Caco-2 (cell line): Measurements from ENCODE around the gene FEV. TPM values are rescaled to one million over a fixed set of nuclear protein-coding genes. Genes with fewer than 3 reads are reported as not detected.

ENCODE experiments used
- BruUV-seq: library from RNA; stranded (reverse); fragments of 400-500 nt; replicated peaks from 2 replicates; lab custom pipeline; 2021; lab: Mats Ljungman, UMichigan
- CTCF ChIA-PET: fragments of 300-600 bp; sonication (Branson Sonifier 250); formaldehyde crosslinking; loops from one replicate; lab custom pipeline; 2022; ENCODE audit warnings: antibody characterized with exemption; lab: Charles Lee
- POLR2A ChIA-PET: fragments of 300-600 bp; sonication (Branson Sonifier 250); formaldehyde crosslinking; loops from one replicate; lab custom pipeline; 2022; ENCODE audit warnings: antibody characterized with exemption; lab: Charles Lee
- DNase-seq, 2 experiments: peaks; one replicate each; pipeline versions ENCODE4 v3.0.0 to v3.0.0-alpha.2; 2020 to 2022
- H3K27me3 ChIP-seq: replicated peaks from 2 replicates; pipeline ENCODE4 v1.6.0; 2011; ENCODE audit warnings: low read length; ENCODE audit not compliant: control insufficient read depth, insufficient read depth
- H3K36me3 ChIP-seq: 2 replicates; pipeline ENCODE4 v1.5.1; 2011; ENCODE audit warnings: low read length; ENCODE audit not compliant: control insufficient read depth, insufficient read depth
- H3K4me1 ChIP-seq: fragments of 250-450 bp; sonication (Bioruptor Pico); 2 replicates; pipeline ENCODE4 v1.5.1; 2020; ENCODE audit warnings: mild to moderate bottlenecking
- H3K4me3 ChIP-seq: 2 replicates; pipeline ENCODE4 v1.5.1; 2011; ENCODE audit warnings: low read depth, mild to moderate bottlenecking, control low read depth, low read length
- H3K9me3 ChIP-seq: fragments of 250-450 bp; sonication (Bioruptor Pico); 2 replicates; pipeline ENCODE4 v1.5.1; 2020; ENCODE audit warnings: mild to moderate bottlenecking, moderate library complexity
- H3K27ac Mint-ChIP-seq: one replicate; pipeline ENCODE4 v1.8.0; 2022; ENCODE audit warnings: mixed read lengths; ENCODE audit not compliant: unreplicated experiment
- H3K27me3 Mint-ChIP-seq: one replicate; pipeline ENCODE4 v1.8.0; 2022; ENCODE audit warnings: mixed read lengths; ENCODE audit not compliant: insufficient read depth, unreplicated experiment
- H3K36me3 Mint-ChIP-seq: one replicate; pipeline ENCODE4 v1.8.0; 2022; ENCODE audit warnings: mild to moderate bottlenecking, mixed read lengths; ENCODE audit not compliant: insufficient read depth, unreplicated experiment
- H3K4me1 Mint-ChIP-seq: one replicate; pipeline ENCODE4 v1.8.0; 2022; ENCODE audit warnings: low read depth, mixed read lengths; ENCODE audit not compliant: unreplicated experiment
- H3K4me3 Mint-ChIP-seq: one replicate; pipeline ENCODE4 v1.8.0; 2022; ENCODE audit warnings: mild to moderate bottlenecking, moderate library complexity, mixed read lengths; ENCODE audit not compliant: unreplicated experiment
- H3K9me3 Mint-ChIP-seq: one replicate; pipeline ENCODE4 v1.8.0; 2022; ENCODE audit warnings: mixed read lengths; ENCODE audit not compliant: unreplicated experiment
- intact Hi-C: fragments of 100-400 bp; cut with micrococcal nuclease; formaldehyde crosslinking; loops from one replicate; pipeline ENCODE4 v1.10.0; 2022; ENCODE audit not compliant: unreplicated experiment
- total RNA-seq: library from RNA; stranded (reverse); gene quantifications from 2 replicates; pipeline ENCODE4 v1.2.3, GENCODE V29; 2022
- TF ChIP-seq, protein P1 (sequence below), 2 experiments: fragments of 200-600 bp in 1 of 2; IDR thresholded peaks; 1 replicate in 1 of 2; 2 replicates in 1 of 2; pipeline versions ENCODE4 v1.5.1 to v1.8.0; 2011 to 2022; ENCODE audit warnings: antibody characterized with exemption in 1 of 2, control low read depth in 1 of 2, inconsistent platforms in 1 of 2, low read depth in 1 of 2, low read length in 1 of 2, mild to moderate bottlenecking in 1 of 2, moderate library complexity in 1 of 2; ENCODE audit not compliant: insufficient read depth in 1 of 2, severe bottlenecking in 1 of 2, unreplicated experiment in 1 of 2

FEV gene
- total RNA-seq, 1 experiment from 2014 or later = not detected

DNA sequence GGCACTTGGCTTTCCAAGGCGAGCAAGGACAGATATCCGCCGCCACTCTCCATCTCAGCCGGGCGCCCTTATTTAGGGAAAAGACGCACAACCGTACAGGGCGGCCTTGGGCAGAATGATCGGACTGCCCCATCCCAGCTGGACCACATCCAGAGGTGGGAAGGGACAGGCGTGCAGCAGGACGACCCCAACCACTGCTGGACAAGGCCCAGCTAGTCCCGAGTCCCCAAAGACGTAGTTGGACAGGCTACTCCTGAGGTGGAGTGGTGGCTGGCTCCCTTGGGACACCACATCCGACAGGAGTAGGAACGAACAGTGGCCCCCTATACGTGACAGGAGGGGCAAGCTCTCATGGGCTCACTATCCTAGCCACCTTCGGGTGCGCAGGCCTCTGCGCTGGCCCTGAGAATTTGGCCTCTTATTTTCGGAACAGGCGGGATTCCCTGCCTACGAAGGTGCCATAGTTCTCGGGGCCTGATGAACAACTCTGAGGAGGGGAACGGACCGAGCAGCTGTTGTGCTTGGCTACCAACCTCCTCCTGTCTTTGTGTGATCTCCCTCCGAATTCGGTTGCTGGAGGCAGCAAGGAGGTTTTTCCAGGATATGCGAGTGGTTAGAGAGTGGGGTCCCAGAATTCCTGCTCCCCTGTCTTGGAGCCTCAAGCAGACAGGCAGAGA lies 2.3 kb downstream of the FEV start:
- peaks cover 11% of the 10 kb centered on the region for H3K27me3 ChIP-seq
- peaks cover 14% of the 10 kb centered on the region for H3K4me1 ChIP-seq
- POLR2A ChIA-PET = no interaction called here
- Mint-ChIP-seq H3K9me3 (no peaks in the 10 kb centered on the region), H3K4me1 (peaks cover 6% of the 10 kb centered on the region), H3K4me3 (no peak overlapping the region), H3K27ac (no peak overlapping the region), H3K27me3 (peaks cover 36% of the 10 kb centered on the region), H3K36me3 (no peaks in the 10 kb centered on the region)
- no peaks in the 10 kb centered on the region for H3K9me3 ChIP-seq
- no peak overlapping the region for H3K4me3 ChIP-seq
- CTCF ChIA-PET = interaction anchor here (0.9 kb wide), 1 partner anchor 135 kb away, joined by 3 read pairs; no protein-coding TSS in a partner anchor
- intact Hi-C loops = loop anchor here (5.0 kb wide), 1 partner anchor 45 kb away; no protein-coding TSS in a partner anchor
- DNase-seq = peak in 1 of 2 experiments; percentile 27
- no TSS peak for BruUV-seq
- no peaks in the 10 kb centered on the region for H3K36me3 ChIP-seq
- TF ChIP-seq, protein P1, sequence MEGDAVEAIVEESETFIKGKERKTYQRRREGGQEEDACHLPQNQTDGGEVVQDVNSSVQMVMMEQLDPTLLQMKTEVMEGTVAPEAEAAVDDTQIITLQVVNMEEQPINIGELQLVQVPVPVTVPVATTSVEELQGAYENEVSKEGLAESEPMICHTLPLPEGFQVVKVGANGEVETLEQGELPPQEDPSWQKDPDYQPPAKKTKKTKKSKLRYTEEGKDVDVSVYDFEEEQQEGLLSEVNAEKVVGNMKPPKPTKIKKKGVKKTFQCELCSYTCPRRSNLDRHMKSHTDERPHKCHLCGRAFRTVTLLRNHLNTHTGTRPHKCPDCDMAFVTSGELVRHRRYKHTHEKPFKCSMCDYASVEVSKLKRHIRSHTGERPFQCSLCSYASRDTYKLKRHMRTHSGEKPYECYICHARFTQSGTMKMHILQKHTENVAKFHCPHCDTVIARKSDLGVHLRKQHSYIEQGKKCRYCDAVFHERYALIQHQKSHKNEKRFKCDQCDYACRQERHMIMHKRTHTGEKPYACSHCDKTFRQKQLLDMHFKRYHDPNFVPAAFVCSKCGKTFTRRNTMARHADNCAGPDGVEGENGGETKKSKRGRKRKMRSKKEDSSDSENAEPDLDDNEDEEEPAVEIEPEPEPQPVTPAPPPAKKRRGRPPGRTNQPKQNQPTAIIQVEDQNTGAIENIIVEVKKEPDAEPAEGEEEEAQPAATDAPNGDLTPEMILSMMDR (IDR thresholded peaks at IDR 0.05; ENCODE audit: insufficient read depth in 1 of 2, low read depth in 1 of 2, low read length in 1 of 2, severe bottlenecking in 1 of 2, unreplicated experiment in 1 of 2) = no peak

DNA sequence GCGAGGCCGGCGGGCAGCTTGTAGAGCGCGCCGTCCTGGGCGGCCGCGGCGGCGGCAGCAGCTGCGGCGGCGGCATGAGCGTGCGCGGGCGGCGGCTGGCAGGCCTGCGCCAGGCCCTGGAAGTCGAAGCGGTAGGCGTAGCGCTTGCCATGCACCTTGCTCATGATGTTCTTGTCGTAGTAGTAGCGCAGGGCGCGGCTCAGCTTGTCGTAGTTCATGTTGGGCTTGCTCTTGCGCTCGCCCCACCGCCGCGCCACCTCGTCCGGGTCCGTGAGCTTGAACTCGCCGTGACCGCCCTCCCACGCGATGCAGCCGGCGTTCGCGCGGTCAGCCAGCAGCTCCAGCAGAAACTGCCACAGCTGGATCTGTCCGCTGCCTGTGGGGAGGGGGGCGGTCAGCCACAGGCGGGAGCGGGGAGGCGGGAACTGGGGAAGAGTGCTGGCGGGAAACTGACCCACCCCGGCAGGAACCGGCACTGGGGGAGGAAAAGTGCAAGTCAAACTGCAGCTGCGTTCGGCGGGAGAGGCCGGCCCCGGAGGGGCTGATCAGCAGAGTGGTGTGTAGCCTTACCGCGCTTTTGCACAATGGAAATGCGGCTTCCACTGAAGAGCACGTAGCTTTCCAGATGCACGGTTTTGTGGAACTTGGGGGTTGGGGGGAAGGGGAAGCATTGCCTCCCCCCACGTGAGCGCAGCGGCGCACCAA lies 3.0 kb downstream of the FEV start:
- BruUV-seq = no TSS peak
- Mint-ChIP-seq H3K27me3 (peaks cover 36% of the 10 kb centered on the region), H3K36me3 (no peaks in the 10 kb centered on the region), H3K4me1 (peaks cover 6% of the 10 kb centered on the region), H3K4me3 (peak overlapping the region; percentile 21), H3K27ac (no peak overlapping the region), H3K9me3 (no peaks in the 10 kb centered on the region)
- peaks cover 14% of the 10 kb centered on the region for H3K4me1 ChIP-seq
- H3K36me3 ChIP-seq = no peaks in the 10 kb centered on the region
- ChIA-PET CTCF (interaction anchor here (0.6 to 2.5 kb wide), 5 partner anchors 16 to 89 kb away, joined by 3 to 39 read pairs (median 4); no protein-coding TSS in a partner anchor), POLR2A (no interaction called here)
- no peaks in the 10 kb centered on the region for H3K9me3 ChIP-seq
- DNase-seq = peak in 1 of 2 experiments; percentile 34
- peak overlapping the region; percentile 26 for H3K4me3 ChIP-seq
- TF ChIP-seq, protein P1 (IDR thresholded peaks at IDR 0.05; ENCODE audit: insufficient read depth in 1 of 2, low read depth in 1 of 2, low read length in 1 of 2, severe bottlenecking in 1 of 2, unreplicated experiment in 1 of 2) = no peak
- intact Hi-C loops = loop anchor here (2.0 to 5.0 kb wide), 2 partner anchors 19 to 45 kb away; no protein-coding TSS in a partner anchor
- peaks cover 11% of the 10 kb centered on the region for H3K27me3 ChIP-seq

DNA sequence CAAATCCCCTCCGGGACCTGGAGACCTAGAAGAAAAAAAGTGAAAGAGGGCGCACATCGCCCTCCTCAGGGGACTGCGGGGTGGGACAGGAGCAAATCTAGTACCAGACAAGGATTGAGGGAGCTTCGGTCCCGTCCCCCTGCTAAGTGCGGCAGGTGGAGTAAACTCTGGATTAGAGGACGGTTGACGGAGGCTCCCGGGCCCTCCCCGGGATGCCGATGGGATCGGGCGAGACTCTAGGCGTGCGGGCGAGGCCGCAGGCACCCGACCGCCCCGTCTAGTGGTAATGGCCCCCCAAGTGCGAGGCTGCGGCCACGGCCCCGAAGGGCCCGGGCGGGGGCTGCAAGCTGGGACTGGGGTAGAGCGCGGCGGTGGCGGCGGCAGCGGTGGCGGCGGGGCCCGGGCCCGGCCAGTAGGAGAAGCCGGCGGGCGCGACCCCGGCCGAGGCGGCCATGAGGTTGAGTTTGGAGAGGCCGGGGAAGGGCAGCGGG lies 3.5 kb downstream of the FEV start:
- no peaks in the 10 kb centered on the region for H3K9me3 ChIP-seq
- Mint-ChIP-seq H3K27me3 (peaks cover 32% of the 10 kb centered on the region), H3K27ac (no peak overlapping the region), H3K4me3 (peak overlapping the region; percentile 51), H3K4me1 (peaks cover 6% of the 10 kb centered on the region), H3K36me3 (no peaks in the 10 kb centered on the region), H3K9me3 (no peaks in the 10 kb centered on the region)
- BruUV-seq = no TSS peak
- TF ChIP-seq, protein P1 (IDR thresholded peaks at IDR 0.05; ENCODE audit: insufficient read depth in 1 of 2, low read depth in 1 of 2, low read length in 1 of 2, severe bottlenecking in 1 of 2, unreplicated experiment in 1 of 2) = peak in 1 of 2 experiments; percentile 17
- H3K36me3 ChIP-seq = no peaks in the 10 kb centered on the region
- POLR2A ChIA-PET = interaction anchor here (0.8 kb wide), 1 partner anchor 142 kb away, joined by 3 read pairs; no protein-coding TSS in a partner anchor
- CTCF ChIA-PET = interaction anchor here (0.6 to 2.5 kb wide), 8 partner anchors 15 to 89 kb away, joined by 3 to 39 read pairs (median 6); partner anchors contain the start of gene CDK5R2
- intact Hi-C loops = loop anchor here (2.0 to 5.0 kb wide), 2 partner anchors 19 to 46 kb away; no protein-coding TSS in a partner anchor
- peaks cover 11% of the 10 kb centered on the region for H3K27me3 ChIP-seq
- peak in 1 of 2 experiments; percentile 38 for DNase-seq
- H3K4me3 ChIP-seq = no peak overlapping the region
- peaks cover 14% of the 10 kb centered on the region for H3K4me1 ChIP-seq
